GM18526 (cell line): ENCODE data around the gene SLC4A4.

Experiments used
- POLR2A ChIP-seq: IDR thresholded peaks from 3 replicates; pipeline ENCODE4 v1.6.1; 2011; ENCODE audit not compliant: insufficient read length; ENCODE audit errors: extremely low read depth

SLC4A4 gene

GRCh38 chr4:71382125-71382899 lies 43.5 kb downstream of the SLC4A4 start:
- no peak for TF ChIP-seq POLR2A

GRCh38 chr4:71382900-71383560 lies 44.2 kb downstream of the SLC4A4 start:
- no peak for TF ChIP-seq POLR2A

GRCh38 chr4:71383984-71384383 lies 45.2 kb downstream of the SLC4A4 start:
- TF ChIP-seq POLR2A, result no peak

- TF ChIP-seq POLR2A, result no peak
Observed at GRCh38 chr4:71389149-71389827, 50.5 kb downstream of the SLC4A4 start.

- no peak for TF ChIP-seq POLR2A
Observed at GRCh38 chr4:71392109-71392508, 53.3 kb downstream of the SLC4A4 start.

- no peak for TF ChIP-seq POLR2A
Observed at GRCh38 chr4:71396382-71396781, 57.6 kb downstream of the SLC4A4 start.

GRCh38 chr4:71400810-71401209 lies 62.0 kb downstream of the SLC4A4 start:
- no peak for TF ChIP-seq POLR2A

GRCh38 chr4:71402616-71403015 lies 63.8 kb downstream of the SLC4A4 start:
- TF ChIP-seq POLR2A, result no peak

GRCh38 chr4:71404049-71404448 lies 65.2 kb downstream of the SLC4A4 start:
- TF ChIP-seq POLR2A, result no peak

GRCh38 chr4:71405791-71406190 lies 67.0 kb downstream of the SLC4A4 start:
- no peak for TF ChIP-seq POLR2A

- no peak for TF ChIP-seq POLR2A
Observed at GRCh38 chr4:71406459-71406963, 67.7 kb downstream of the SLC4A4 start.

- no peak for TF ChIP-seq POLR2A
Observed at GRCh38 chr4:71411981-71412380, 73.2 kb downstream of the SLC4A4 start.

GRCh38 chr4:71415491-71415890 lies 76.7 kb downstream of the SLC4A4 start:
- TF ChIP-seq POLR2A, result no peak

- TF ChIP-seq POLR2A, result no peak
Observed at GRCh38 chr4:71417150-71417549, 78.3 kb downstream of the SLC4A4 start.

GRCh38 chr4:71426381-71427042 lies 87.7 kb downstream of the SLC4A4 start:
- TF ChIP-seq POLR2A, result no peak
